Endothelial cell of umbilical vein (primary cell): ENCODE measurements around the gene ARHGAP22. TPM values are rescaled to one million over a fixed set of nuclear protein-coding genes. Genes with fewer than 3 reads are reported as not detected.
A peak's percentile ranks its signal among the peaks of the same experiment; 100 is the strongest.

Experiments used
- BruUV-seq: library from RNA; stranded (reverse); fragments of 400-500 nt; replicated peaks from 2 replicates; lab custom pipeline; 2021; lab: Mats Ljungman, UMichigan
- CTCF ChIA-PET: fragments of 300-600, 350-600 bp; sonication (Branson Sonifier 250); formaldehyde crosslinking; loops from one replicate; lab custom pipeline; 2021; ENCODE audit warnings: antibody characterized with exemption, inconsistent platforms; lab: Charles Lee
- POLR2A ChIA-PET: fragments of 300-600, 350-600 bp; sonication (Branson Sonifier 250); formaldehyde crosslinking; loops from one replicate; lab custom pipeline; 2021; ENCODE audit warnings: antibody characterized with exemption, inconsistent platforms; lab: Charles Lee
- DNase-seq: peaks from one replicate; pipeline ENCODE4 v3.0.0-alpha.2; 2011; ENCODE audit warnings: low read depth, low spot score
- FAIRE-seq: peaks from 2 replicates; lab custom pipeline; 2011; peaks lifted over from hg19 to GRCh38; lab: Jason Lieb, UNC
- H2AFZ ChIP-seq: 2 replicates; pipeline ENCODE4 v1.6.0; 2012; ENCODE audit warnings: low read depth, low read length, control low read depth, inconsistent platforms
- H3K27ac ChIP-seq: 2 replicates; pipeline ENCODE4 v1.5.1; 2011; ENCODE audit warnings: low read depth, mild to moderate bottlenecking, control low read depth, low read length, moderate library complexity; ENCODE audit not compliant: insufficient read depth
- H3K27me3 ChIP-seq, 2 experiments: 2 replicates each; pipeline versions ENCODE4 v1.6.0 to v1.6.1; 2011; ENCODE audit warnings: low read length in 2 of 2, mixed read lengths in 1 of 2; ENCODE audit not compliant: control insufficient read depth in 2 of 2, insufficient read depth in 2 of 2
- H3K36me3 ChIP-seq, 2 experiments: 2 replicates in 1 of 2; 3 replicates in 1 of 2; pipeline ENCODE4 v1.5.1; 2011; ENCODE audit warnings: low read length in 2 of 2, mild to moderate bottlenecking in 1 of 2, moderate library complexity in 1 of 2; ENCODE audit not compliant: control insufficient read depth in 2 of 2, insufficient read depth in 2 of 2; ENCODE audit errors: extremely low read depth in 1 of 2
- H3K4me1 ChIP-seq: 3 replicates; pipeline ENCODE4 v1.5.1; 2011; ENCODE audit warnings: mild to moderate bottlenecking, low read length; ENCODE audit not compliant: control insufficient read depth, insufficient read depth; ENCODE audit errors: extremely low read depth
- H3K4me2 ChIP-seq: 2 replicates; pipeline ENCODE4 v1.6.1; 2011; ENCODE audit warnings: low read length, control low read depth, mixed read lengths; ENCODE audit not compliant: insufficient read depth
- H3K4me3 ChIP-seq, 3 experiments: fragments of 200-600 bp in 1 of 3; sonication (generic), shearing (Covaris generic) in 1 of 3; replicated peaks in 1 of 3; 2 replicates each; pipeline ENCODE4 v1.5.1; 2011 to 2016; ENCODE audit warnings: control low read depth in 3 of 3, low read length in 3 of 3, mild to moderate bottlenecking in 2 of 3, inconsistent platforms in 1 of 3, low read depth in 1 of 3, moderate library complexity in 1 of 3; ENCODE audit not compliant: insufficient read depth in 1 of 3
- H3K79me2 ChIP-seq: 2 replicates; pipeline ENCODE4 v1.6.0; 2012; ENCODE audit warnings: low read length, inconsistent platforms; ENCODE audit not compliant: control insufficient read depth, insufficient read depth
- H3K9ac ChIP-seq: replicated peaks from 2 replicates; pipeline ENCODE3; 2011; ENCODE audit warnings: low read length, control low read depth; ENCODE audit not compliant: insufficient read depth; ENCODE audit errors: extremely low read depth
- H3K9me1 ChIP-seq: replicated peaks from 3 replicates; pipeline ENCODE4 v1.6.0; 2011; ENCODE audit warnings: mild to moderate bottlenecking, low read length; ENCODE audit not compliant: control insufficient read depth, insufficient read depth; ENCODE audit errors: extremely low read depth
- H3K9me3 ChIP-seq: replicated peaks from 2 replicates; pipeline ENCODE4 v1.5.1; 2012; ENCODE audit warnings: low read length, inconsistent platforms; ENCODE audit not compliant: control insufficient read depth, insufficient read depth
- H4K20me1 ChIP-seq: replicated peaks from 2 replicates; pipeline ENCODE3; 2011; ENCODE audit warnings: mild to moderate bottlenecking, low read length; ENCODE audit not compliant: control insufficient read depth, insufficient read depth; ENCODE audit errors: extremely low read depth
- CTCF ChIP-seq, 2 donors: IDR thresholded peaks; 1 replicate in 1 of 2; 2 replicates in 1 of 2; pipeline ENCODE4 v1.5.1; 2011; ENCODE audit warnings: low read length in 2 of 2, mild to moderate bottlenecking in 2 of 2, moderate library complexity in 2 of 2, control low read depth in 1 of 2, inconsistent platforms in 1 of 2, low read depth in 1 of 2; ENCODE audit not compliant: insufficient read depth in 1 of 2; ENCODE audit errors: extremely low read depth in 1 of 2
- EZH2 ChIP-seq: IDR thresholded peaks from 2 replicates; pipeline ENCODE4 v1.6.1; 2012; ENCODE audit warnings: borderline replicate concordance, low read depth, mild to moderate bottlenecking, moderate library complexity, low read length, inconsistent platforms; ENCODE audit not compliant: severe bottlenecking
- FOS ChIP-seq: IDR thresholded peaks from 2 replicates; pipeline ENCODE4 v1.6.1; 2011; ENCODE audit warnings: mild to moderate bottlenecking, low read length, moderate library complexity, borderline replicate concordance; ENCODE audit not compliant: insufficient read depth
- GATA2 ChIP-seq: IDR thresholded peaks from 2 replicates; pipeline ENCODE4 v1.7.0; 2011; ENCODE audit warnings: low read depth, mild to moderate bottlenecking, moderate library complexity, mixed read lengths, low read length; ENCODE audit not compliant: insufficient read length, insufficient read depth
- JUN ChIP-seq: IDR thresholded peaks from 2 replicates; pipeline ENCODE4 v1.6.1; 2011; ENCODE audit warnings: borderline replicate concordance, low read depth; ENCODE audit not compliant: insufficient read length, insufficient read depth
- MYC ChIP-seq: IDR thresholded peaks from one replicate; pipeline ENCODE4 v1.6.1; 2011; ENCODE audit warnings: mild to moderate bottlenecking, low read depth, low read length
- POLR2A ChIP-seq: IDR thresholded peaks from 2 replicates; pipeline ENCODE4 v1.6.1; 2012; ENCODE audit warnings: low read depth, mild to moderate bottlenecking, control low read depth, low read length
- POLR2AphosphoS5 ChIP-seq: IDR thresholded peaks from 2 replicates; pipeline ENCODE4 v1.6.1; 2012; ENCODE audit warnings: low read depth, mild to moderate bottlenecking, control low read depth, low read length, moderate library complexity; ENCODE audit not compliant: insufficient read depth
- dilution Hi-C: fragments of 300-500 bp; cut with MboI; formaldehyde crosslinking; loops from one replicate; pipeline ENCODE4 v1.15.0; 2019; ENCODE audit warnings: low sequenced_read_pairs; ENCODE audit not compliant: extremely low pct_ligation_motif_present
- intact Hi-C: fragments of 100-400 bp; cut with micrococcal nuclease; formaldehyde crosslinking; loops from one replicate; pipeline ENCODE4 v1.10.0; 2022
- polyA plus RNA-seq, 4 experiments: library from polyadenylated mRNA; depleted of rRNA in 3 of 4; stranded (reverse) in 3 of 4; unstranded in 1 of 4; fragments of >200 nt; gene quantifications; 2 replicates each; pipeline versions ENCODE4 v1.2.1 to v1.2.3, GENCODE V29; 2011 to 2012; ENCODE audit warnings: missing spikeins in 1 of 4
- total RNA-seq: library from RNA; stranded (reverse); gene quantifications from 2 replicates; pipeline ENCODE4 v1.2.3, GENCODE V29; 2021

ARHGAP22 gene
- total and polyA plus RNA-seq, 2 donors (not counting 3 experiments of a cell fraction or from before 2014, with no cell fraction given) = 8.6 to 50.3 TPM

DNA sequence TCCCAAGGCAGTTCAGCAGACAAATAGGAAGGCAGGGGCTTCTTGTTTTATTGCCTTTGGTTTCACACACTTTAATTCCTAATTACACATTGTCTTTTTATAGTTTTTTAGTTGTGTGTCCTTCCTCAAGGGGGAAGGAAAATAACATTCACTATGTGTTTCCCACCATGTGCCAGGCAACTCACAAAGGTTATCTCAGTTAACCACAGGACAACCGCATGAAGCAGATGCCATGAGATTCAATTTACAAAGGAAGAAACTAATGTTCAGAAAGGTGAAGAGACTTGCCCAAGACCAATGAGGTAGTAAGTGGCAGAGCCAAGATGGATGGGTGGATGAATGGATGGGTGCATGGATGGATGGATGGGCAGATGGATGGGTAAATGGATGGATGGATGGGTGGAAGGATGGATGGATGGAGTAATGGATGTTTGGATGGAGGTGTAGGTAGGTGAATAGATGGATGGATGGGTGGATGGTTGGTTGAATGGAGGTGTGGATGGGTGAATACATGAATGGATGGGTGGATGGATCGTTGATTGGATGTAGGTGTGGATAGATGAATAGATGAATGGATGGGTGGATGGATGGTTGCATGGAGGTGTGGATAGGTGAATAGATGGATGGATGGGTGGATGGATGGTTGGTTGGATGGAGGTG is 77.9 kb downstream of the ARHGAP22 start:
- intact Hi-C loops (loop anchor here (1.0 to 2.0 kb wide), 3 partner anchors 24 to 129 kb away; no protein-coding TSS in a partner anchor), dilution Hi-C loops (no loop called here)
- Histone ChIP-seq H3K4me1 (peaks cover 33% of the 10 kb centered on the region), H3K4me3 (no peak overlapping the region), H3K9ac (no peak overlapping the region), H3K9me3 (no peaks in the 10 kb centered on the region), H3K9me1 (no peaks in the 10 kb centered on the region), H3K27me3 (no peaks in the 10 kb centered on the region), H3K4me2 (peak overlapping the region; percentile 28), H4K20me1 (no peaks in the 10 kb centered on the region), H3K27ac (peak overlapping the region; percentile 58), H2AFZ (no peak overlapping the region), H3K36me3 (no peaks in the 10 kb centered on the region), H3K79me2 (peaks cover 41% of the 10 kb centered on the region)
- no peak for TF ChIP-seq EZH2
- no peak for TF ChIP-seq MYC
- TF ChIP-seq JUN = no peak
- TF ChIP-seq POLR2AphosphoS5 = no peak
- peak; percentile 24 for TF ChIP-seq GATA2
- TF ChIP-seq CTCF (IDR thresholded peaks at IDR 0.05; ENCODE audit: extremely low read depth in 1 of 2, insufficient read depth in 1 of 2, low read depth in 1 of 2, low read length in 2 of 2) = no peak
- no peak for TF ChIP-seq FOS
- TF ChIP-seq POLR2A = no peak
- BruUV-seq = no TSS peak
- ChIA-PET CTCF (interaction anchor here (1.0 to 1.2 kb wide), 4 partner anchors 83 to 165 kb away, joined by 3 to 7 read pairs (median 5); no protein-coding TSS in a partner anchor), POLR2A (no interaction called here)
- no peak for DNase-seq
- FAIRE-seq = peak; percentile 66
